Retinal pigment epithelial cell (primary cell): ENCODE data around the gene TMEM131.

ENCODE experiments used
- DNase-seq: peaks from one replicate; pipeline ENCODE4 v3.0.0-alpha.2; 2010; ENCODE audit warnings: low read depth
- H3K4me3 ChIP-seq: 2 replicates; pipeline ENCODE4 v1.5.1; 2011; ENCODE audit warnings: mild to moderate bottlenecking, low read length, control low read depth, moderate library complexity
- TF ChIP-seq, protein P1 (sequence below): conservative IDR thresholded peaks from 2 replicates; pipeline ENCODE4 v1.5.1; 2011; ENCODE audit warnings: low read depth, low read length, control low read depth, inconsistent platforms

TMEM131 gene

DNA sequence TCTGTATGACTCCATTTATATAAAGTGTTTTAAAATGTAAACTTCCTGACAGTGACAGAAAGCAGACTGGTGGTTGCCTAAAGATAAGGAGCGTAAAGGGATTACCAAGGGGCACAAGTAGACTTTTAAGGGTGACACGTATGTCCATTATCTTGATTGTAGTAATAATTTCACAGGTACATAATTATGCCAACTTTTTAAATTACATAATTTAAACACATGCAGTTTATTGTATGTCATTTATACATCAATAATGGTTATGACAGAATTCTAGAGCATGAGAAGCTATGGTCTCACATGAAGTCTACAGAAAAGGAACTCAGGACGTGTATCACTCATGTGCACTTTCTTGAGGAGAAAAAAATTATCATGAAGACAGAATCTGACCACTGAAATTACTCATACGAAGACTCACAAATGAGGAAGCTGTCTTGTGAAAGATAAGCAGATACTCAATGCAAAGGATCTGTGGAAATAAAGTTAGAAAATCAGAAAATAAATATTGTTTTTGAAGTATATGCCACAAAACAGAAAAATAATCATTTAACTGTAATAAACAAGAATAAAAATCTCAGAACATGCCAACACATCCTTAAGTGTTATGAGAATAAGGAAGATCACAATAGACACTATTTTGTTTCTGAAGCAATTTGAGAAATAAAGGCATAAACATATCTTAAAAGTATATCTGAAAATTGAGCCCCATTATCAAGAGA lies 84.4 kb downstream of the TMEM131 start:
- TF ChIP-seq, protein P1, sequence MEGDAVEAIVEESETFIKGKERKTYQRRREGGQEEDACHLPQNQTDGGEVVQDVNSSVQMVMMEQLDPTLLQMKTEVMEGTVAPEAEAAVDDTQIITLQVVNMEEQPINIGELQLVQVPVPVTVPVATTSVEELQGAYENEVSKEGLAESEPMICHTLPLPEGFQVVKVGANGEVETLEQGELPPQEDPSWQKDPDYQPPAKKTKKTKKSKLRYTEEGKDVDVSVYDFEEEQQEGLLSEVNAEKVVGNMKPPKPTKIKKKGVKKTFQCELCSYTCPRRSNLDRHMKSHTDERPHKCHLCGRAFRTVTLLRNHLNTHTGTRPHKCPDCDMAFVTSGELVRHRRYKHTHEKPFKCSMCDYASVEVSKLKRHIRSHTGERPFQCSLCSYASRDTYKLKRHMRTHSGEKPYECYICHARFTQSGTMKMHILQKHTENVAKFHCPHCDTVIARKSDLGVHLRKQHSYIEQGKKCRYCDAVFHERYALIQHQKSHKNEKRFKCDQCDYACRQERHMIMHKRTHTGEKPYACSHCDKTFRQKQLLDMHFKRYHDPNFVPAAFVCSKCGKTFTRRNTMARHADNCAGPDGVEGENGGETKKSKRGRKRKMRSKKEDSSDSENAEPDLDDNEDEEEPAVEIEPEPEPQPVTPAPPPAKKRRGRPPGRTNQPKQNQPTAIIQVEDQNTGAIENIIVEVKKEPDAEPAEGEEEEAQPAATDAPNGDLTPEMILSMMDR, result no peak
- H3K4me3 ChIP-seq, result no peak overlapping the region
- no peak for DNase-seq

DNA sequence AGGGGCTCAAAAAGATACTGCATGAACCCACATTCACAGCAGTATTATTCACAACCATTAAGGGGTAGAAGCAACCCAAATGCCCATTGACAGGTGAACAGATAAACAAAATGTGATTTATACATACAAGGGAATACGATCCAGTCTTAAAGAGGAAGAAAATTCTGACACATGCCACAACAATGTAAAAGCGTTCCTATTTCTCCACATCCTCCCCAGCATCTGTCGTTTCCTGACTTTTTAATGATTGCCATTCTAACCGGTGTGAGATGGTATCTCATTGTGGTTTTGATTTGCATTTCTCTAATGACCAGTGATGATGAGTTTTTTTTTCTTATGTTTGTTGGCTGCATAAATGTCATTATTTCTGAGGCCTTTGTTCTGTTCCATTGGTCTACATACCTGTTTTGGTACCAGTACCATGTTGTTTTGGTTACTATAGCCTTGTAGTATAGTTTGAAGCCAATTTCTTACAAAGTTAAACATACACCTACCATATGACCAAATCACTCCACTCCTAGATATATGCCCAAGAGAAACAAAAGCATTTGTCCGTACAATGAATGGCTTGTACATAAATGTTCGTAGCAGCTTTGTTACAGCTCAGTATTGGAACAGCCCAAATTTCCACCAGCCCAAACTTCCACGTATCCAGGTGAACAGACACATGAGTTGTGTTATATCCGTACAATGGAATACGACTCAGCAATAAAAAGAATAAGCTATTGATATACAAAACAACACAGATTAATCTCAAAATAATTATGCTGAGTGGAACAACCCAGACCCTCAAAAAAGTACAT lies 85.1 kb downstream of the TMEM131 start:
- TF ChIP-seq, protein P1, result no peak
- DNase-seq, result no peak

DNA sequence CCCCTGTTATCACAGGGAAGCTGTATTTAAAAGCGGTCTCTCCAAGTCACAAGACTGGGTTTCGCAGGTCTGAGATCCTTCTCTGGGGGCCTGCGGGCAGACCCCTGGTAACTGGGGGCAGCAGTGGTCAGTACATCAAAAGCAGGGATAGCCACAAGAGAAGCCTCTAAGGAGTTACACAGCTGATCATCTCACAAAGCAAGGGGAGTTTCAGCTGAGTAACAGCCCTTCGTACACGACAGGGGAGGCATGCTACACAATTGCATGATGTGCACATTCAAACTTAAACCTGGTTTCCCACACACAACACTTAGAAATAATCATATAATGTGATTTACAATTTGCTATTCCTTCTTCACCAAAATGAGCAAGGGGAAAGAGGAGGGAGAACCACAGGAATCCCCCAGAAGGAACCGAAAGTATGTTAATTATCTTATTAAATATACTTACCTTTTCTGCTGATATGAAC lies 87.5 kb downstream of the TMEM131 start:
- DNase-seq, result no peak
- TF ChIP-seq, protein P1, result no peak

More for the DNA sequence above, 85.1 kb downstream of the TMEM131 start:
- H3K4me3 ChIP-seq, result no peak overlapping the region

DNA sequence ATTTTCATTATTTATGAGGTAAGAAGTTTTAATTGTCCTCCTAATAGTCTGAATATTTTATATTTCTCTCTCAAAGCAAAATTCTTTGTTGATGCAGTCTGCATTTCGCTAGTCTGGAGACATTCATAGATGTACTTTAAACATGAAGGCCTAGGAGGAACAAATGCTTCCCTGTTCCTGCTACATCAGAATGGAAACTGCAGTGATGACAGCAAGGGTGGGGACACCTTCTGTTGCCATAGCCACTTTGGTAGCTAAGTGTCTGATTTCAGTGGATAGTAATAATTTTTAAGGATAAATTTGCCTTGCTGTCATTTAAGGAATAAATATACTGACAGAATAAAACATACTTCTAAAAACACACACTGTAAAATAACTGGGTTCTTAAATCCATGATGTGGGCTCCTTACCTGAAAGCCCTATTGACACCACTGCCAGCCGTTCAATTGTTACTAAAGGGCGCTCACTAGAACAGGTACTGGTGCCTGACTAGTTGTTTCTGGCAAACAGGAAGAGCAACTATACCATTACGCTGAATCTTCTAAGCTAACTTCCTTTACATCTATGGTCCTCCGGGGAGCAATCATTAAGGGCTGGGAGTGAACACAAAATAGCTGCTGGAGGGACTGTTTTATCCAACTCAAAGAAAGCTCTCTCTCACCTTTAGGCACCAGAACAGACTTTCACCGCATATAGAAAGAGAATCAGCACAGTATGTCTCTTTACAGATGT lies 88.2 kb downstream of the TMEM131 start:
- H3K4me3 ChIP-seq, result no peak overlapping the region
- TF ChIP-seq, protein P1, result no peak
- DNase-seq, result no peak

More for the DNA sequence above, 87.5 kb downstream of the TMEM131 start:
- no peak overlapping the region for H3K4me3 ChIP-seq

DNA sequence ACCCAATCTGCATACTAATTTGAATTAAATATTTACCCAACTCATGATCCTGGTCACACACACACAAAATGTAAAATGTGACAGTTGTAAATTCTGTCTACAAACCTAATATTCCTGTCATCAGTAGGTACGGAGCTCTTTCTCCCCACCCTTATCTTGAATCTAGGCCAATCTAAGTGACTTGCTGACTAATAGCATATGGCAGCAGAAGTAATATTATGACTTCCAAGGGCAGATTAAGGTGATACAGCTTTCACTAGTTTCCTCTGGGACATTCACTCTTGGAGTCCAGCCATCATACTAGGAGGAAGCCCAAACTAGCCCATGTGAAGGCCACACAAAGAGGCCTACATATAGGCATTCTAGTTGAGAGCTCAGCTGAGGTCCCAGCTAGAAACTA lies 89.4 kb downstream of the TMEM131 start:
- TF ChIP-seq, protein P1, result no peak
- H3K4me3 ChIP-seq, result no peak overlapping the region
- no peak for DNase-seq

DNA sequence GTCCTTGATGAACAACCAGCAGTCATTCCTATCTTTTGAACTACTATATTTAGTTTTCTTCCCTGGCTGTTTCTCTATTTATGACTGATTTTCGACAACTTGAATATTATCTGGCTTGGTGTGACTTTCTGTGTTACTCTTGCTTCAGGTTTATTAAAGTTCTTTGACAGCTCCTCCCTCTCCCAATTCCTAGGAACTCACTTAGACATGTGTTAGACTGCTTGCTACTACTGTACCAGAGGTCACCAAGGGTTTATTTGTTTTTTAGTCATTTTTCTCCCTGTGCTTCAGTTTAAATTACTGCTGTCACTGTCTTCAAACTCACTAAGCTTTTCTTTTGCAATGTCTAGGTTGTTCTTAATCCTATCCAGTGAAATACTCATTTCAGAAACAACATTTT lies 90.5 kb downstream of the TMEM131 start:
- TF ChIP-seq, protein P1, result no peak
- DNase-seq, result no peak
- no peak overlapping the region for H3K4me3 ChIP-seq
